ENCODE measurements around the gene PRSS56.

- TF ChIP-seq CTCF (IDR thresholded peaks at IDR 0.05) (no peak), POLR2A (IDR thresholded peaks at IDR 0.05) (no peak)
Observed at GRCh38 chr2:232497348-232497747, 22.8 kb upstream of the PRSS56 start.
